Liver (tissue), 3 donors: ENCODE results near the gene SEC31A.

Source experiments
- CTCF ChIP-seq: fragments of 150-350 bp; IDR thresholded peaks from 2 replicates; pipeline ENCODE4 v1.5.1; 2017; ENCODE audit warnings: improper control_type of control experiment, low read depth, low read length; ENCODE audit not compliant: missing input control
- MAX ChIP-seq: IDR thresholded peaks from 2 replicates; pipeline ENCODE4 v1.6.1; 2016; ENCODE audit warnings: antibody characterized with exemption
- RAD21 ChIP-seq, 2 donors: IDR thresholded peaks; 2 replicates each; pipeline ENCODE4 v1.6.1; 2016; ENCODE audit warnings: antibody characterized with exemption in 2 of 2, mild to moderate bottlenecking in 2 of 2
- REST ChIP-seq: IDR thresholded peaks from 2 replicates; pipeline ENCODE4 v1.6.1; 2016; ENCODE audit warnings: antibody characterized with exemption, mild to moderate bottlenecking
- SP1 ChIP-seq: IDR thresholded peaks from 2 replicates; pipeline ENCODE4 v1.6.1; 2018; ENCODE audit warnings: antibody characterized with exemption, mild to moderate bottlenecking
- TAF1 ChIP-seq: conservative IDR thresholded peaks from 2 replicates; pipeline ENCODE4 v1.6.1; 2016; ENCODE audit warnings: antibody characterized with exemption, mild to moderate bottlenecking
- YY1 ChIP-seq: IDR thresholded peaks from 2 replicates; pipeline ENCODE4 v1.6.1; 2016; ENCODE audit warnings: antibody characterized with exemption, mild to moderate bottlenecking
- TF ChIP-seq, protein P1 (sequence below): IDR thresholded peaks from 2 replicates; pipeline ENCODE4 v1.6.1; 2016; ENCODE audit warnings: antibody characterized with exemption
- donor health status: healthy.
- donor health status: healthy.

GRCh38 chr4:82809619-82810018 lies 81.3 kb downstream of the SEC31A start:
- no peak for TF ChIP-seq RAD21 (IDR thresholded peaks at IDR 0.05)
- no peak for TF ChIP-seq CTCF
- no peak for TF ChIP-seq MAX
- TF ChIP-seq YY1: no peak
- TF ChIP-seq, protein P1, sequence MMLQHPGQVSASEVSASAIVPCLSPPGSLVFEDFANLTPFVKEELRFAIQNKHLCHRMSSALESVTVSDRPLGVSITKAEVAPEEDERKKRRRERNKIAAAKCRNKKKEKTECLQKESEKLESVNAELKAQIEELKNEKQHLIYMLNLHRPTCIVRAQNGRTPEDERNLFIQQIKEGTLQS: no peak
- TF ChIP-seq REST: no peak
- no peak for TF ChIP-seq TAF1
- no peak for TF ChIP-seq SP1
